Activated T-cell treated with anti-CD3 and anti-CD28 coated beads, Interleukin-2, amount 50 U/mL, for 72 hours (primary cell): ENCODE measurements around the gene NDFIP2. TPM values are rescaled to one million over a fixed set of nuclear protein-coding genes. Genes with fewer than 3 reads are reported as not detected.
A peak's percentile ranks its signal among the peaks of the same experiment; 100 is the strongest.

ENCODE experiments used
- ATAC-seq, 2 donors: fragments of 150-1000 bp; cut with Tn5 transposase; replicated peaks in 1 of 2; 2 replicates each; pipeline ENCODE4 v1.10.0; 2021; ENCODE audit warnings: moderate library complexity in 2 of 2, mild to moderate bottlenecking in 1 of 2
- DNase-seq, 2 donors: peaks; one replicate each; pipeline ENCODE4 v3.0.0; 2021 to 2022; ENCODE audit warnings: mixed read lengths in 1 of 2
- H3K27ac Mint-ChIP-seq: one replicate; pipeline ENCODE4 v1.8.0; 2022; ENCODE audit warnings: mild to moderate bottlenecking, moderate library complexity, mixed read lengths
- H3K27me3 Mint-ChIP-seq: one replicate; pipeline ENCODE4 v1.8.0; 2022; ENCODE audit warnings: low read depth, mixed read lengths
- H3K36me3 Mint-ChIP-seq, 2 donors: one replicate each; pipeline ENCODE4 v1.8.0; 2022; ENCODE audit warnings: mixed read lengths in 2 of 2, mild to moderate bottlenecking in 1 of 2; ENCODE audit not compliant: insufficient read depth in 2 of 2
- H3K4me1 Mint-ChIP-seq: one replicate; pipeline ENCODE4 v1.8.0; 2022; ENCODE audit warnings: low read depth, mixed read lengths
- H3K4me3 Mint-ChIP-seq, 2 donors: one replicate each; pipeline ENCODE4 v1.8.0; 2022; ENCODE audit warnings: mild to moderate bottlenecking in 2 of 2, mixed read lengths in 2 of 2, moderate library complexity in 2 of 2
- H3K9me3 Mint-ChIP-seq, 2 donors: one replicate each; pipeline ENCODE4 v1.8.0; 2022; ENCODE audit warnings: mixed read lengths in 2 of 2
- total RNA-seq, 2 donors: library from RNA; stranded (reverse); gene quantifications; one replicate each; pipeline ENCODE4 v1.2.3, GENCODE V29; 2022

NDFIP2 gene
- total RNA-seq, 2 donors from 2014 or later: 114 to 124 TPM

GRCh38 chr13:79531542-79532254 is 50.7 kb downstream of the NDFIP2 start:
- Mint-ChIP-seq H3K9me3 (no peaks in the 10 kb centered on the region), H3K4me3 (peak overlapping the region in 1 of 2 donors; percentile 17), H3K27me3 (no peaks in the 10 kb centered on the region), H3K36me3 (peaks cover 5 to 17% of the 10 kb centered on the region in 2 donors), H3K4me1 (peaks cover 36% of the 10 kb centered on the region), H3K27ac (peak overlapping the region; percentile 93)
- DNase-seq (no peak), ATAC-seq (no peak)

DNA sequence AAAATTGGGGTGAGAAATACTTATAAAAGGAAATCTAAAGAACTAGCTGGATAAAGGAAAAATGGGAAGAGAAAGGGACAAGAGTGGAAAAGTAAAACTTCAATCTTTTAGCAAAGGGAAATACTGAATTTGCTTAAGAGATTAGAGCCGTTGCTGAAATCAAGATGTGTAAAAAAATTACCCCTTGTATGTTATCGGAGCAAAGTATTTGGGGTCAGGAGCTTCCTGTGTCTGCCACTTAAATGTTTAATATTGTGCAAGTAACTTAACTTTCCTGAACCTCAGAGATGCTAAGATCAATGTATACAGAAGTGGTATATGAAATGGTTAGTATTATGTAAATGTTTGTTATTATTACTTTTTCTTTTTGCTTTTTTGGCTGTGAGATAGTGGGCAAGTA is 51.6 kb downstream of the NDFIP2 start:
- H3K4me1 Mint-ChIP-seq: peaks cover 36% of the 10 kb centered on the region
- no peaks in the 10 kb centered on the region for H3K27me3 Mint-ChIP-seq
- DNase-seq: no peak
- no peak overlapping the region for H3K4me3 Mint-ChIP-seq
- no peaks in the 10 kb centered on the region for H3K9me3 Mint-ChIP-seq
- ATAC-seq: no peak
- H3K27ac Mint-ChIP-seq: peak overlapping the region; percentile 93
- peaks cover 5 to 17% of the 10 kb centered on the region in 2 donors for H3K36me3 Mint-ChIP-seq

DNA sequence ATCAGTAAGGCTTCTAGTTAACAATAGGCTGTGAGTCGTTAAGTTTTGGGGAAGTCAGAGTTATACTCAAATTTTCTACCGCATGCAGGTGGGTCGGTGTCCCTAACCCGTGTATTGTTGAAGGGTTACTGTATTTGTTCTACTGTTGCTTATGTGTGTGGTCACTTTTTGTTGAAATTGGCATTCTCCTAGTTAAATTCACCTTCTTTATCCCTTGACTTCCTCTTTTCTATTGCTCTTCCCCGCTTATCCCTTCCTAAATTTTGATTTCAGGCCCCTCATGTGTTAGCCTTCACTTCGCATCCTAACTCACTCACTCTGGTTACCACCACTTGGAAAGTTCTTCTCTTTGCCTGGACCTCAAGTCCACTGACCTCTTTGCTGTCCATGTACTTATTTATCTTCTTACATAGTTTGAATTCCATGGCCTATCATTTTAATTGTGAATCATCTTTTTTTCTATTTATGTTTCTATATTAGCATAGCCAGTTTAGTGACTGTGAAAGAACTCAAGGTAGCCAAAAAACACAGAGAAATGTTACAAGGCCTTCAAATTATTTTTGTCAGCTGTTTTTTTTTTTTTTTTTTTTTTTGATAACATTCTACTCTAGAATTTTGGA is 52.9 kb downstream of the NDFIP2 start:
- DNase-seq (no peak), ATAC-seq (no peak)
- H3K36me3 Mint-ChIP-seq: peaks cover 5 to 23% of the 10 kb centered on the region in 2 donors
- no peaks in the 10 kb centered on the region for H3K9me3 Mint-ChIP-seq
- no peak overlapping the region for H3K4me3 Mint-ChIP-seq
- peaks cover 36% of the 10 kb centered on the region for H3K4me1 Mint-ChIP-seq
- no peak overlapping the region for H3K27ac Mint-ChIP-seq
- H3K27me3 Mint-ChIP-seq: no peaks in the 10 kb centered on the region

DNA sequence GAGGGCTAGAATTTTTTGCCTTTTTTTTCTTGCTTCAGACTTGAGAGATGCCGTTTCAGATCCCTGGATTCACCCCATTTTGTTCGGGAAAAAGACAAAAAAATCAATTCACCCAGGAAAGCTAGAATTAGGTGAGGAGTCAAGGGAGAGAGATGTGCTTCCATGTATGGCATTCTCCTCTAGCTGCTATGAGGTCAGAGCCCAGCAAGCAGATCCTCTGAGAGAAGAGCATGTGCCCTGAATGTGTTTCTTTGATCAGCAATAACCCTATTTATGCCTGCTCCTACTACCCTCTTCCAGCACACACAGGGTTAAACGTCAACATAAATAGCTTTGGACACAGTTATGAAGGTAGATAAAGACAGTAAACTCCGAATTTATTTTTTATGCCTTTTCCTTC is 53.6 kb downstream of the NDFIP2 start:
- Mint-ChIP-seq H3K36me3 (peaks cover 5 to 26% of the 10 kb centered on the region in 2 donors), H3K4me3 (no peak overlapping the region), H3K27me3 (no peaks in the 10 kb centered on the region), H3K27ac (no peak overlapping the region), H3K4me1 (peaks cover 36% of the 10 kb centered on the region), H3K9me3 (no peaks in the 10 kb centered on the region)
- ATAC-seq (no peak), DNase-seq (no peak)

- DNase-seq (no peak), ATAC-seq (no peak)
- Mint-ChIP-seq H3K36me3 (peaks cover 2 to 24% of the 10 kb centered on the region in 2 donors), H3K27ac (peak overlapping the region; percentile 68), H3K4me3 (no peak overlapping the region), H3K27me3 (no peaks in the 10 kb centered on the region), H3K4me1 (peaks cover 13% of the 10 kb centered on the region), H3K9me3 (no peaks in the 10 kb centered on the region)
Observed at GRCh38 chr13:79538757-79539156, 57.8 kb downstream of the NDFIP2 start.

DNA sequence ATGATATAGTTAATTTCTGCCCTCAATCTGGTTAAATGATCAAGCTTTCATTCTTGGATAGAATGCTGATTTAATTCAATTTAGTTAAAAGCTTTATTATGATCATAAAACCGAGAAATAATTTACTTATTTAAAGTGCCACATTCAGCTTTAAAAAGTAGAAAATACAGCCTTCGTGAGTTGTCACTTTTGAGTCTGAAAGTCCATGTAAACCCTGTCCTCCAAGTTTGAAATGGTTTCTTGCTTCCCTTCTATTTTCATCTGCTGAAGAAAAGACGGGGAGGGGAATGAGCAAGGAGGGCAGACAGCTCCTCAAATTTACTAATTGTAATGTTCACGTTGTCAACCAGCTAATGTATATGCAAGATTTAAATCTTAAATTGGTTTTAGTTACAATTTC is 59.5 kb downstream of the NDFIP2 start:
- Mint-ChIP-seq H3K27ac (no peak overlapping the region), H3K4me3 (no peak overlapping the region), H3K36me3 (peaks cover 0 to 17% of the 10 kb centered on the region in 2 donors), H3K4me1 (no peaks in the 10 kb centered on the region), H3K27me3 (no peaks in the 10 kb centered on the region), H3K9me3 (no peaks in the 10 kb centered on the region)
- no peak for ATAC-seq
- no peak for DNase-seq

- H3K9me3 Mint-ChIP-seq: no peaks in the 10 kb centered on the region
- DNase-seq: peak in 1 of 2 donors; percentile 22
- no peak overlapping the region for H3K27ac Mint-ChIP-seq
- H3K27me3 Mint-ChIP-seq: no peaks in the 10 kb centered on the region
- no peak overlapping the region for H3K4me3 Mint-ChIP-seq
- peaks cover 0 to 15% of the 10 kb centered on the region in 2 donors for H3K36me3 Mint-ChIP-seq
- H3K4me1 Mint-ChIP-seq: no peaks in the 10 kb centered on the region
- no peak for ATAC-seq
Observed at GRCh38 chr13:79541426-79542049, 60.6 kb downstream of the NDFIP2 start.

GRCh38 chr13:79543883-79544282 is 62.9 kb downstream of the NDFIP2 start:
- Mint-ChIP-seq H3K9me3 (no peaks in the 10 kb centered on the region), H3K4me3 (no peak overlapping the region), H3K4me1 (peaks cover 6% of the 10 kb centered on the region), H3K27me3 (no peaks in the 10 kb centered on the region), H3K27ac (peak overlapping the region; percentile 42), H3K36me3 (peaks cover 0 to 13% of the 10 kb centered on the region in 2 donors)
- no peak for ATAC-seq
- DNase-seq: no peak

DNA sequence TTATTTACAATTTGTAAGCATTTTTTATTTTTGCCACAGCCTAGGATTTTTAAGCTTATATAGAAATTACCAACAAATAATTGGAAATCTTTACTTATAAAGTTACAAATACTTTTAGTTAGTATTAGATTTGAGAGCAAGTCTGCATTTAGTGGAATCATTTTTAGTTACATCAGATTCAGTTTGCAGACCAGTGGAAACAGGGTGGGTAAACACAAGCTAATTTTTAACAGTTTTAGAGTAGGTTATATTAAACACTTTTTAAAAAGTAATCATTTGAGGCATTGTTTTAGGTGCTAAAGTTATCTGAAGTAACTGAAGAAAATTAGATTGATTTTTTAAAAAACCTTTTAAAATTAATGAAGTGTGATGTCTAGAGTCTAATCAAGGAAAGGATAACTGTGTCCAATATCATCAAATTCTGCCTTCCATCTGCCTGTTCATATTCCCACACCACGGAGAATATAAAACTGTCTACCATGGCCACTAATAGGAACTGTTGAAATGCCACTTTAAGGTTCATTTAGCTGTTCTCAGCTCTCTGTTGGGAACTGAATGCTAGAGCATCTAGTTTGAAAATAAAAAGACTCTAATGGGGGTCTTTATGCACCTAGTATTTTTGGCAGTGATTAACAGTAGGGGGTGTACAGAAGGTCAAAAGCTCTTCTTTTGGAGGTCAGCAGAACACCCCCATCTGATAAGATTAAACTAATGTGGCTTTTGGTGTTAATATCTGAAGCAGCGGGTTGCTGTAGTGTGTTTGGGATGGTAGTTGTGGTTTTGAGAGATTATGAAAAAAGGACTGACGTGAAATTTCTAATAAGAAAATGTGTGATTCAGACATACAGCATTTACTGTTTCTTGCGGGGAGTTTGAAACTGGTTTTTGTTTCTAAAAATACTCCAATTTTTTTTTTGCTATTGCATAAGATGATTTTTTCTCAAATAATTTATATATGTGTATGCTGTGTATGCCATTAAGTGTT is 66.5 kb downstream of the NDFIP2 start:
- Mint-ChIP-seq H3K27me3 (no peaks in the 10 kb centered on the region), H3K36me3 (peaks cover 2 to 10% of the 10 kb centered on the region in 2 donors), H3K4me3 (no peak overlapping the region), H3K27ac (no peak overlapping the region), H3K9me3 (no peaks in the 10 kb centered on the region), H3K4me1 (peaks cover 6% of the 10 kb centered on the region)
- ATAC-seq (no peak), DNase-seq (no peak)

- Mint-ChIP-seq H3K27me3 (no peaks in the 10 kb centered on the region), H3K36me3 (peaks cover 2 to 12% of the 10 kb centered on the region in 2 donors), H3K9me3 (no peaks in the 10 kb centered on the region), H3K4me3 (no peak overlapping the region), H3K4me1 (peaks cover 6% of the 10 kb centered on the region), H3K27ac (peak overlapping the region; percentile 12)
- ATAC-seq: no peak
- no peak for DNase-seq
Observed at GRCh38 chr13:79548902-79549301, 67.9 kb downstream of the NDFIP2 start.

DNA sequence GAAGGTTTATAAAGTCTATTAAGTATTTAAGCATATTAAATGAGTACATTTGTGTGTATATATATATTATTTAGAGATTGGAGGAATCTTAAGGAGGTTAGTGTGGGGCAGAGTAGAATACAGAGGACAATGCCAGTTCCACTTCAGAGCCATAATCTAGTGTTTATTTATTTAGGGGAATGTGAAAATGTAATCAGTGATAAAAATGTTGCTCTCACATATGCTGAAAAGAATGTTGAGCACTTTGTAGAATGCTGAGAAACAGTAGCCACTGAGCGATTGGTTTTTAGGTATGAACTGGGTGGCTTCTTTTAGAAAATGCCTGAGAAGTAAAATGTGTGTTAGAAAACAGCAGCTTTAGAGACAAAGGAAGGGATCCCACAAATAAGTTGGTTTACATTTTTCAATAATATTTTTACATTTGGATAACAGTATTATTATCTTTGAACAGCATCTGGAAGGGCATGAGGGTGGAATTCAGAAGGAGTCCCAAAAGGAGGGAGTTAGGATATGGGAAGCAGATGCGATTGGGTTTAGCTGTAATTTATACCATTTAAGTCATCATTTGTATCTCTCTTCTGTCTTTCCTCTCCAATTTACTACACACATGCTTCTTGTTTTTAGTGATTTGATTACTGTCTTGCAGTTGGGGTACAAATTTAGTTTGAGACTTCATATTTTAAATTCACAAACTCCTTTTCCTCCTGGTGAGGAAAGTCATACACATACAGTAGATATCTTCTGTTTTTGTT is 68.6 kb downstream of the NDFIP2 start:
- Mint-ChIP-seq H3K4me1 (peaks cover 6% of the 10 kb centered on the region), H3K36me3 (peaks cover 2 to 8% of the 10 kb centered on the region in 2 donors), H3K4me3 (no peak overlapping the region), H3K9me3 (no peaks in the 10 kb centered on the region), H3K27me3 (no peaks in the 10 kb centered on the region), H3K27ac (no peak overlapping the region)
- DNase-seq: no peak
- ATAC-seq: no peak

DNA sequence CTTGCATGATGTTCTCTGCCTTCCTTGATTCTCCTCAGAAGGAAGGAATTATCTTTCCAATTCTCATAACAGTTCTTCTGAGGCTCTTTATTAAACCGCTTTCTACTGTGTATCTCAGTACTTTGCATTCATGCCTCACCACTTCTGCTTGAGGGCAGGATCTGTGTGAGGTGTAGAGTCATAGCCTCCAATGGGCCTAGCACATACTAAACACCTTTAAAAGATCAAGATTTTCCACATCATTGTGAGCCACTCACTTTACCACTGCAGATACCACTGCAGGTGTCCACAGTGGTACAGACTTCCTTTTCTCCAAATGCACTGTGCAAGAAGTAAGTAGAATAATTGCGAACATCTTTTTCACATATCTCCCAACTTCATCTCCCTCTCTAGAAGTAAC is 76.7 kb downstream of the NDFIP2 start:
- peaks cover 10 to 14% of the 10 kb centered on the region in 2 donors for H3K9me3 Mint-ChIP-seq
- no peak for ATAC-seq
- H3K4me1 Mint-ChIP-seq: no peaks in the 10 kb centered on the region
- no peak for DNase-seq
- H3K36me3 Mint-ChIP-seq: peaks cover 20 to 41% of the 10 kb centered on the region in 2 donors
- H3K27me3 Mint-ChIP-seq: no peaks in the 10 kb centered on the region
- no peak overlapping the region for H3K4me3 Mint-ChIP-seq
- no peak overlapping the region for H3K27ac Mint-ChIP-seq
